DND-41 (cell line): ENCODE measurements around the gene EIPR1.

Experiments
- ATAC-seq: fragments of 200-7000 bp; cut with Tn5 transposase; 3 replicates; pipeline ENCODE4 v1.9.1; 2021; ENCODE audit warnings: low read depth; ENCODE audit not compliant: insufficient read depth
- DNase-seq: peaks from one replicate; pipeline ENCODE4 v3.0.0-alpha.2; 2020
- H2AFZ ChIP-seq: 2 replicates; pipeline ENCODE4 v1.6.0; 2012; ENCODE audit warnings: low read depth, low read length
- H3K27ac ChIP-seq: 2 replicates; pipeline ENCODE4 v1.5.1; 2012; ENCODE audit warnings: low read length, inconsistent platforms
- H3K27me3 ChIP-seq: fragments of 200-600 bp; sonication (generic); 2 replicates; pipeline ENCODE4 v1.6.0; 2012; ENCODE audit warnings: low read length, mild to moderate bottlenecking, inconsistent platforms; ENCODE audit not compliant: insufficient read depth, poor library complexity
- H3K36me3 ChIP-seq: 2 replicates; pipeline ENCODE4 v1.5.1; 2012; ENCODE audit warnings: low read length, inconsistent platforms; ENCODE audit not compliant: insufficient read depth
- H3K4me1 ChIP-seq: 2 replicates; pipeline ENCODE4 v1.5.1; 2012; ENCODE audit warnings: mild to moderate bottlenecking, low read length; ENCODE audit not compliant: insufficient read depth
- H3K4me2 ChIP-seq: 2 replicates; pipeline ENCODE4 v1.6.0; 2012; ENCODE audit warnings: mild to moderate bottlenecking, moderate library complexity, low read length, inconsistent platforms; ENCODE audit not compliant: insufficient read depth
- H3K4me3 ChIP-seq, 2 experiments: fragments of 200-600 bp in 1 of 2; shearing (Covaris generic) in 1 of 2; 2 replicates each; pipeline ENCODE4 v1.5.1; 2012 to 2016; ENCODE audit warnings: inconsistent platforms in 2 of 2, low read length in 2 of 2, mild to moderate bottlenecking in 2 of 2, low read depth in 1 of 2, moderate library complexity in 1 of 2
- H3K79me2 ChIP-seq: 2 replicates; pipeline ENCODE4 v1.6.0; 2012; ENCODE audit warnings: low read length, inconsistent platforms; ENCODE audit not compliant: insufficient read depth
- H3K9ac ChIP-seq: 2 replicates; pipeline ENCODE4 v1.6.0; 2012; ENCODE audit warnings: low read depth, mild to moderate bottlenecking, inconsistent platforms, low read length, moderate library complexity
- H3K9me3 ChIP-seq: 2 replicates; pipeline ENCODE4 v1.5.1; 2012; ENCODE audit warnings: low read length, moderate library complexity, mild to moderate bottlenecking, inconsistent platforms; ENCODE audit not compliant: insufficient read depth, severe bottlenecking
- H4K20me1 ChIP-seq: 2 replicates; pipeline ENCODE4 v1.6.0; 2012; ENCODE audit warnings: low read length; ENCODE audit not compliant: insufficient read depth
- CTCF ChIP-seq: IDR thresholded peaks from 2 replicates; pipeline ENCODE4 v1.5.1; 2012; ENCODE audit warnings: borderline replicate concordance, low read length, moderate library complexity, mild to moderate bottlenecking; ENCODE audit not compliant: poor library complexity, severe bottlenecking; ENCODE audit errors: extremely low read depth
- EZH2 ChIP-seq: IDR thresholded peaks from 3 replicates; pipeline ENCODE4 v1.6.1; 2012; ENCODE audit warnings: borderline replicate concordance, low read depth, mild to moderate bottlenecking, moderate library complexity, low read length, inconsistent platforms; ENCODE audit not compliant: severe bottlenecking

EIPR1 gene

GRCh38 chr2:3151153-3151918 is 226.3 kb downstream of the EIPR1 start:
- no peak overlapping the region for H3K4me2 ChIP-seq
- no peak overlapping the region for H3K27ac ChIP-seq
- H2AFZ ChIP-seq, result no peak overlapping the region
- no peaks in the 10 kb centered on the region for H3K9me3 ChIP-seq
- no peak overlapping the region for H3K9ac ChIP-seq
- no peak for TF ChIP-seq CTCF
- TF ChIP-seq EZH2, result no peak
- no peak overlapping the region for H3K4me3 ChIP-seq
- no peaks in the 10 kb centered on the region for H3K79me2 ChIP-seq
- ATAC-seq, result no peak
- no peaks in the 10 kb centered on the region for H3K4me1 ChIP-seq
- H3K27me3 ChIP-seq, result no peaks in the 10 kb centered on the region
- DNase-seq, result no peak
- H3K36me3 ChIP-seq, result no peaks in the 10 kb centered on the region
- H4K20me1 ChIP-seq, result no peaks in the 10 kb centered on the region

GRCh38 chr2:3149441-3150217 is 228.0 kb downstream of the EIPR1 start:
- no peak for ATAC-seq

GRCh38 chr2:3148716-3149115 is 228.9 kb downstream of the EIPR1 start:
- Histone ChIP-seq H3K4me2 (no peak overlapping the region), H3K4me1 (no peaks in the 10 kb centered on the region), H3K9me3 (no peaks in the 10 kb centered on the region), H3K27me3 (no peaks in the 10 kb centered on the region), H3K27ac (no peak overlapping the region), H4K20me1 (no peaks in the 10 kb centered on the region), H2AFZ (no peak overlapping the region), H3K9ac (no peak overlapping the region), H3K36me3 (no peaks in the 10 kb centered on the region), H3K4me3 (no peak overlapping the region), H3K79me2 (no peaks in the 10 kb centered on the region)
- TF ChIP-seq EZH2, result no peak
- no peak for TF ChIP-seq CTCF
- no peak for ATAC-seq
- no peak for DNase-seq

More at GRCh38 chr2:3149441-3150217, 228.0 kb downstream of the EIPR1 start:
- no peak for DNase-seq
- Histone ChIP-seq H2AFZ (no peak overlapping the region), H4K20me1 (no peaks in the 10 kb centered on the region), H3K36me3 (no peaks in the 10 kb centered on the region), H3K9me3 (no peaks in the 10 kb centered on the region), H3K4me1 (no peaks in the 10 kb centered on the region), H3K4me3 (no peak overlapping the region), H3K9ac (no peak overlapping the region), H3K4me2 (no peak overlapping the region), H3K79me2 (no peaks in the 10 kb centered on the region), H3K27me3 (no peaks in the 10 kb centered on the region), H3K27ac (no peak overlapping the region)
- TF ChIP-seq EZH2, result no peak
- TF ChIP-seq CTCF, result no peak
